IMR-90 (cell line): ENCODE data around the gene FER.

ENCODE experiments used
- BHLHE40 ChIP-seq: fragments of 150-350 bp; IDR thresholded peaks from 2 replicates; pipeline ENCODE4 v1.6.1; 2016; ENCODE audit warnings: mild to moderate bottlenecking, low read depth, low read length
- CEBPB ChIP-seq: IDR thresholded peaks from 2 replicates; pipeline ENCODE4 v1.6.1; 2012; ENCODE audit warnings: low read depth, low read length, improper control_type of control experiment
- CHD1 ChIP-seq: IDR thresholded peaks from 2 replicates; pipeline ENCODE4 v1.6.1; 2012; ENCODE audit warnings: low read depth, low read length, improper control_type of control experiment
- CTCF ChIP-seq: conservative IDR thresholded peaks from 2 replicates; pipeline ENCODE4 v1.5.1; 2012; ENCODE audit warnings: mild to moderate bottlenecking, low read depth, low read length, improper control_type of control experiment
- ELK1 ChIP-seq: fragments of 150-350 bp; IDR thresholded peaks from 2 replicates; pipeline ENCODE4 v1.6.1; 2016; ENCODE audit warnings: low read depth, mild to moderate bottlenecking, low read length, moderate library complexity, borderline replicate concordance
- MAFK ChIP-seq: IDR thresholded peaks from 2 replicates; pipeline ENCODE4 v1.6.1; 2012; ENCODE audit warnings: low read depth, low read length, improper control_type of control experiment
- MXI1 ChIP-seq: IDR thresholded peaks from 2 replicates; pipeline ENCODE4 v1.6.1; 2012; ENCODE audit warnings: low read depth, mild to moderate bottlenecking, low read length, moderate library complexity, borderline replicate concordance
- POLR2A ChIP-seq: IDR thresholded peaks from 2 replicates; pipeline ENCODE4 v1.6.1; 2012; ENCODE audit warnings: mild to moderate bottlenecking, low read depth, low read length
- RAD21 ChIP-seq: IDR thresholded peaks from 2 replicates; pipeline ENCODE4 v1.6.1; 2012; ENCODE audit warnings: low read length, improper control_type of control experiment
- RFX5 ChIP-seq: IDR thresholded peaks from 2 replicates; pipeline ENCODE4 v1.8.0; 2012; ENCODE audit warnings: low read depth, mild to moderate bottlenecking, low read length, moderate library complexity
- SMC3 ChIP-seq: fragments of 150-350 bp; IDR thresholded peaks from 2 replicates; pipeline ENCODE4 v1.6.1; 2016; ENCODE audit warnings: low read depth, mild to moderate bottlenecking, antibody characterized with exemption, low read length, moderate library complexity
- USF2 ChIP-seq: fragments of 150-350 bp; IDR thresholded peaks from 2 replicates; pipeline ENCODE4 v1.6.1; 2017; ENCODE audit warnings: mild to moderate bottlenecking, antibody characterized with exemption, low read length, low read depth

- TF ChIP-seq CTCF (no peak), MAFK (no peak), USF2 (no peak), POLR2A (no peak), ELK1 (no peak), BHLHE40 (no peak), SMC3 (no peak), MXI1 (no peak), CHD1 (no peak), CEBPB (peak; percentile 25; the same call in 1 of the 2 replicates), RFX5 (no peak), RAD21 (no peak)
These were observed 280.4 kb downstream of the FER start for GRCh38 chr5:109027983-109028607.
